Astrocyte of the spinal cord (primary cell): ENCODE measurements around the gene ZFAND3.

ENCODE experiments used
- DNase-seq: peaks from one replicate; pipeline ENCODE4 v3.0.0; 2011; ENCODE audit warnings: low read depth, low spot score
- H3K4me3 ChIP-seq: 2 replicates; pipeline ENCODE4 v1.5.1; 2011; ENCODE audit warnings: low read depth, mild to moderate bottlenecking, low read length, moderate library complexity
- CTCF ChIP-seq: IDR thresholded peaks from 2 replicates; pipeline ENCODE4 v1.5.1; 2012; ENCODE audit warnings: low read depth, mild to moderate bottlenecking, low read length, inconsistent platforms
- in situ Hi-C: cut with HindIII; loops from 2 replicates; pipeline ENCODE4 v1.10.0; 2017; ENCODE audit warnings: low sequenced_read_pairs

The ZFAND3 gene

DNA sequence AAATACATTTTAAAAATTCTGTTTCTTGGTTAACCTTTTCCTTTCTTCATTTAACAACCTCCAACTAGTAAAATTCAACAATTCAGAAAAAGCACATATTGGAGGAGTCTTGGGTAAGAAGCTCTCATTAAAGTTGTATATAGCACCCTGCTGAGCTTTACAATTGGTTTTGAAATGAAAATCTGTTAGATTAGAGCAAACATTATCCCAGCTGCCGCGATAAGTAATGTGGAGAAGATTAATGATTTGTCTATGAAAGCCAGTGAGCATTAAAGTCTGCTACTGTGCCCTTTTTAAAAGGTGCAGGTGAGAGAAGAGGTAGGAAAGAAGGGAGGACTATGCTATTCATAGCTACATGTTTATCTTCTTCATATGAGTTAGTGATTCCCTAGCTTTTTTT, 201.5 kb downstream of the ZFAND3 start:
- in situ Hi-C loops: no loop called here
- no peak for DNase-seq
- no peak overlapping the region for H3K4me3 ChIP-seq
- TF ChIP-seq CTCF: no peak

GRCh38 chr6:38021571-38021970, 202.0 kb downstream of the ZFAND3 start:
- in situ Hi-C loops: no loop called here
- no peak overlapping the region for H3K4me3 ChIP-seq
- TF ChIP-seq CTCF: no peak
- DNase-seq: no peak

GRCh38 chr6:38022688-38023087, 203.2 kb downstream of the ZFAND3 start:
- in situ Hi-C loops: no loop called here
- H3K4me3 ChIP-seq: no peak overlapping the region
- DNase-seq: no peak
- no peak for TF ChIP-seq CTCF

- DNase-seq: no peak
- no peak for TF ChIP-seq CTCF
- in situ Hi-C loops: no loop called here
- H3K4me3 ChIP-seq: no peak overlapping the region
Measured at GRCh38 chr6:38024908-38025307, 205.4 kb downstream of the ZFAND3 start.

- DNase-seq: peak; percentile 14
- in situ Hi-C loops: no loop called here
Measured at GRCh38 chr6:38025451-38025850, 205.9 kb downstream of the ZFAND3 start.

DNA sequence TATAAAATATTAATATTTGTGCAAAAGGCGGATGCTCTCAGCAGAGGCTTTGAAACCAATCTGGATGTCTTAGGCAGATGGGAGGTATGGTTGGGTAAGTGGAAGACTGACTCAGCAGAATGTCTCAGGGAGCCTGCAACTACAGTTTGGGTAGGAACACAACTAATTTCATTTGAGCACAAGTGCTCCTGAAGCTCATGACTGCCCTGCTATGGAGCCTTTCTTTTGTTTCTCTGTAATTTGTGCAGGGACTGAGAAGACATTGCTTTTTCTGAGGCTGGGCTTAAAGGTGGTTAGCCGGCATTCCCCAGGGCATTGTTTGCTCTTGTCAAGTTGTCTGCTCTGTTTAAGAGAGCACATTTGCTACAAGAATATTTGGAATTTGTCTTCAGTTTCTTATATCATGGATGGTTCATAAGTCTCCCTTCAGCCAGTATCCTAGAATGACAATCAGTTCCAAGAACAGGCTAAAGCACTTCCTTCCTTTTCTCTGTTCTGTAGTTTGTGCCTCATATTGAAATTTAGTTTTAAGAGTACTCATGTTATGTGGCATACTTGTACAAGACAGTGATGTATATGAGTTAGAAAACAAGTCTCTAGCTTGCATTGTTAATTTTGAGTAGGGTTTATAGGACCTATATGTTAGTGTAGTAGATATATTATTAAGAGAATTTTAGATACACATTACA, 208.3 kb downstream of the ZFAND3 start:
- H3K4me3 ChIP-seq: no peak overlapping the region
- no peak for TF ChIP-seq CTCF
- in situ Hi-C loops: no loop called here
- DNase-seq: peak; percentile 12

More at GRCh38 chr6:38025451-38025850, 205.9 kb downstream of the ZFAND3 start:
- H3K4me3 ChIP-seq: no peak overlapping the region
- TF ChIP-seq CTCF: no peak

- no peak for DNase-seq
- TF ChIP-seq CTCF: no peak
- in situ Hi-C loops: no loop called here
- H3K4me3 ChIP-seq: no peak overlapping the region
Measured at GRCh38 chr6:38030380-38030779, 210.9 kb downstream of the ZFAND3 start.
